GM18505 (cell line): ENCODE measurements around the gene CDYL2.

ENCODE experiments used
- ATAC-seq: cut with Tn5 transposase; IDR thresholded peaks from one replicate; pipeline ENCODE4 v1.9.1; 2021; ENCODE audit not compliant: unreplicated experiment
- POLR2A ChIP-seq: IDR thresholded peaks from 4 replicates; pipeline ENCODE4 v1.6.1; 2011; ENCODE audit warnings: borderline replicate concordance; ENCODE audit not compliant: insufficient read depth, insufficient read length; ENCODE audit errors: extremely low read depth

Gene CDYL2

DNA sequence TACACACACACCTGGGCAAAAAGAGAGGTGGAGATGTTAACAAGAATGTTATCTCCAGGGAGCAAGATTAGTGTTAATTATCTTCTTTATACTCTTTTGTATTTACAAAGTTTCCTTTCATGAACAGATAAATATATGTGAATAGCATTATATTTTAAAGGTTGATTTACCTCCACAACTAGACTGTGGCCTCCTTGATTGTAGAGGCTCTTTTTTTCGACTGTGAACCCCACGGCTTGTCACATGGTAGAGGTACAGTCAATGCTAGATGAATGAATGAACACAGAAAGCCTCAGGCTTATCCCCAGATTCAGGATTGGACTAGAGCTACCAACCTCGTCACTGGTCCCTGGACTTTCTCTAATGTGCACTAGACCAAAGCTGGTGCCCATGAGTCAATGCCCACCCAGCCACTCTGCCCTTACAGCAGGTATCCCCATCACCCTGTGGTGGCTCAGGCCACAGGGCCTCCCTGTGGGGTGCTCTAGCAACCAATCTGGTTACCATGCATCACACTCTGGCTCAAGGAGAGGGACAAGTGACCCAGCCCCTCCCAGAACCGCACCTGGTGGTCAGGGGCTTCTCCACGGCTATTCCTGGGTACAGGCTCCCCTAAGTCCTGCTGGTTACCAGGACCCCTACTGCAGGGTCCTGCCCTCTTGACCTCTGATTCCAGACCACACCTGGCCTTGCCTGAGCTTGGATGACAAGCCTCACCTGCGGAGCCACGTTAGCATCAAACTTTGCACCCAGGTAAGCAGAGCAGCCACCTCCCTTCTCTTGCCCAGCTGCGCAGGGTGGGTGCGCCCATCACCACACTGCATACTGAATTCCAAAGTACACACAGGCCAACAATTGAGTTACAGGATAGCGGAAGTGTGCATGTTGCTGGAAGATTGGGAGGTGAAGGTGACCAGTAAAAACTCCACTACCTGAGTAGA lies 101.0 kb downstream of the CDYL2 start:
- no peak for ATAC-seq
- TF ChIP-seq POLR2A = no peak

DNA sequence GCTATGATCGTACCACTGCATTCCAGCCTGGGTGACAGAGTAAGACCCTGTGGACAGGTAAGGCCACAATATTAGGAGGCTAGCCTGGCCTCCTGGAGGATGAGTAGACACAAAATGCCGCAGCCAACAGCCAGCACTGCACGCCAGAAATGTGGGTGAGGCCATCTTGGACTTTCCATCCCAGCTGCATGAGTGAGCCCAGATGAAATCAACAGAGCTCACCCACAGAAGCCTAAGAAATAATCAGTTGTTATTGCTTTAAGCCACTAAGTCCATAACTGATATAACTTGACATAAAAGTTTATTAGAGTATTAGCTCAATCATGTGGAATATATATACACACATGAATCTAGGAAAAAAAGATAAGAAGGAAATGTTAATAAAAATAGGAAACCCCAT lies 101.7 kb downstream of the CDYL2 start:
- no peak for TF ChIP-seq POLR2A
- ATAC-seq = no peak

DNA sequence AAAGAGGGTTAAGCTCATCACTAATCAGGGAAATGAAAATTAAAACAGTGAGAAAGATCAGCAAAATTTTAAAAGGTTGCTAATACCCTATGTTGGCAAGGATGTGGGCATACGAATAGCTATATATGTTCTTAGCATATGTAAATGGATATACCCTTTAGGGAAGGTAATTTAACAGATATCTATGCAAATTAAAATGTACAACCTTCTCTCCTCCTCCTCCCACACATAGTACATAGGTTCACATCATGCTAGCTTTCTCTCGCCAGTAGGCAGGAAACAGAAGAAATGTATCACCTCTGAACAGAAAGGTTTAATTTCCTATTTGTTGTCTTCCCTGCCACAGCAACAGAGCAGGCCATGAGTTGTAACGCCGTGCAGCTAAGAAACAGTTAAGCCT lies 103.8 kb downstream of the CDYL2 start:
- no peak for TF ChIP-seq POLR2A
- ATAC-seq = no peak

DNA sequence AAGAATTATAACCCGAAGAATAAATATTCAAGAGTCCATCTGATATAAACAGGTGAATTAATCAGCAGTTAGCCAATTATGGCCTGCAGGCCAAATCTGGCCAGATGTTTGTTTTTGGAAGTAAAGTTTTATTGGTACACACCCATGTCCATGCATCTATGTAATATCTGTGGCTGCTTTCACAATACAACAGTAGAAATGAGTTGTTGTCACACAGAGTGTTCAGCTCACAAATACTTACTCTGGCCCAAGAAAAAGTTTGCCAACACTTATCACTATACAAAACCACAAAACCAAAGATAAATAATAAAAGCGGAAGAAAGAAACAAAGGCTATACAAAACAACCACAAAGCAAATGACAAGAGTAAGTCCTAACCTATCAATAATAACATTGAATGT lies 109.4 kb downstream of the CDYL2 start:
- no peak for ATAC-seq
- TF ChIP-seq POLR2A = no peak

DNA sequence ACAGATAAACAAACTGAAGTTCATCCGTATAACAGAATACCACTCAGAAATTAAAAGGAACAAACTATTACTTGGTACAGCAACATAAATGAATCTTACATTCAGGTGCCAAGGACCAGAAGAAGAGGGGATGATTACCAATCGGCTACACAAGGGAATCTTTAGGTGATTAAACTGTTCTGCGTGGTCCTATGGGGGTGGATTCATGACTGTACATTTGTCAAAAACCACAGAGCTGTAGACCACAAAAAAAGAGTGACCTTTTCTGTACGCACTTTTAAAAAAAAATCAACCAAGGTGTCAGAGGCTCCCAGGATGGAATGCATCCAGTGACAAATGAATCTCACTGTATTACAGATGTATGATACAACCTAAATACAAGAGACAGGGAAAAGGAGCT lies 110.8 kb downstream of the CDYL2 start:
- no peak for TF ChIP-seq POLR2A
- ATAC-seq = no peak

DNA sequence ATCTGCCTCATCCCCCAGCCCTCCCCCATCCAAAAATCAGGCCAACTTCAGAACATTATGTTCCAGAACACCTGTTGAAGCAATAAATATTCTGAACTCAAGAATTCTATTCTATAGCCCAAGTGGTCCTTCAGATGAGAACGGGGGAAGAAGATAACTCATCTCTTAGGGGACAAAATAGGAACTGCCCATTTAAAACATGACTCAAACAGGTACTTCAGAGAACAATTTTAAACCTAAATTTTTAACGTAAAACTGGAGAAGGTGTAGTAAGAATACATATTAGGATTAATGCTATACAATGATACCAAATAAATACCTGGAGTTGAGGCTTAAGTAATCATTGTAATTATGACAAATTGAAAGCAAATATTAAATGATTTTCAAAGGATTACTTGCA lies 112.1 kb downstream of the CDYL2 start:
- ATAC-seq = no peak
- no peak for TF ChIP-seq POLR2A

DNA sequence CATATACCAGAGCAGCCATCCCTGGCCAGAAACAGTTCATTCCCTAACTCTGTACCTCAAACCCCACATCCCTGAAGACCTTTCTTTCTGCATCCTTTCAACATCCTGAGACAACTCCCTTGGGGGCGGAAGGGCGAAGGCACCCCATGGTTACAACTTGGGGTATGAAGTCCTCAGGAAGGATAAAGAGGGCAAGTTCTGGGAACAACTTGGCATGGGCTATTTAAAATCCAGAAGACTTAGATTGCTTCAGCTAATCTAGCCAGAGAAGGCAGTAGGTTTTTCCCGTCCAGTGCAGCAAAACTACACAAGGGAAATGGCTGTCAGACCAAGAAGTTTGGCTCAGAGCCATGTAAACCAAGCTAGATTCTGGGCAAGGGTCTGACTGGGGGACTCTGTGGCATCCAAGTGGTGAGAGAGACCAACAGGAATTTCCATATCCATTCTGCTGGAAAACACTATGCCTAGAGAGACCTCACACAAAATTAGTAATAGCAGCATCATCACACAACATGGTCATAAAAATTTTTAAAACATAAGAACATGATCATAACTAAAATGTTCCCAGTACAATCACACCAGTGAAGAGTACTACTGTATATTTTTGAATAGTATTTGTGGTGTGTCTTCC lies 113.2 kb downstream of the CDYL2 start:
- TF ChIP-seq POLR2A = no peak
- ATAC-seq = no peak

DNA sequence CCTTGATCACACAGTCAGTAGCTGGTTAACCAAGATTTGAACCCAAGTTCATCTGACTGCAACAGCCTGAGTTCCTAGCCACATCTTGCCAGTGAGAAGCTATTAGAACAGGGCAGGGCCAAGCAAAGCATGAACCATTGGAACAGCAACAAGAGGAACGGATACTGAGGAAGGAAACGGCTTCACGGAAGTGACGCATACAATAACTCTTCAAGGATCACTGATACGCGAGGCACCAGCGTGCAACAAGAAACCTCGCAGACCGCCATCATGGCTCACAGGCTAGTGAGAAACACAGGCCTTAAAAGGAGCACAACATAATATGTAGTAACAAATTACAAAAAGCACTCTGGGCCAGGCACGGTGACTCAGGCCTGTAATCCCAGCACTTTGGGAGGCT lies 114.9 kb downstream of the CDYL2 start:
- no peak for ATAC-seq
- TF ChIP-seq POLR2A = no peak

DNA sequence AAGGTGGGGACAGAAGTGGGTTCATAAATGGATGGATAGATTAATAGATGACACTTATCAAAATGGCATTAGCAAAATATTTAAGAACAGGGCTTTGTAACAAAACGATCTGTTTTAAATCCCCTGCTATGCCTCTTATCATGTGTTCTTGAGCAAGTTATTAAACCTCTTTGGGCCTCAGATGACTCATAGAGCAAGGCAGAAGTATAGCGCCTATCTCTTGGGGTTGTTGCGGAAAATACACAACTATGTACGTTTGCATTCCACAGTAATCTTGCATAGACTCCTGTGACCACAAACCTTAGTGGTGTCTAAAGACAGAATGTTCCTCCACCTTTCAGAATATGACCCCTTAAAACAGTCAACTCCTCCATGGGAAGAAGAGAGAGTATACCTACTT lies 116.8 kb downstream of the CDYL2 start:
- no peak for ATAC-seq
- TF ChIP-seq POLR2A = no peak

DNA sequence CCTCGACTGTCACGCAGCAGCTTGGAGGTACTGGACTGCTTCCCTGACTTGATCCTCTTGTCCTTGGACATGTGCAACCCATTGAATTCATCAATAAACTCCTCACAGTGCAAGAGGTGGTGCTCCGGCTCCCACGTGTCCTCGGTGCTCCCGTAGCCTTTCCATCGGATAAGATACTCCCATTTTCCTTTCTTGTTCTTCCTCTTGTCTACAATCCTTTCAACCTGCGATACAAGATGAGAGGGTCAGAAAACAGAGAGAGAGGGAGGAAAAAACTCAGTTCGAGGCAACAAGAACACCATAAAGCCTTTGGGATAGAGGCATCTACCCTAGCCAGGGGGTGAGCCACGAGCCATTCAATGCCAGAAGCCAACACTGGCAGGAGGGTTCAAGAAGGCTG lies 119.5 kb downstream of the CDYL2 start:
- ATAC-seq = no peak
- TF ChIP-seq POLR2A = no peak

DNA sequence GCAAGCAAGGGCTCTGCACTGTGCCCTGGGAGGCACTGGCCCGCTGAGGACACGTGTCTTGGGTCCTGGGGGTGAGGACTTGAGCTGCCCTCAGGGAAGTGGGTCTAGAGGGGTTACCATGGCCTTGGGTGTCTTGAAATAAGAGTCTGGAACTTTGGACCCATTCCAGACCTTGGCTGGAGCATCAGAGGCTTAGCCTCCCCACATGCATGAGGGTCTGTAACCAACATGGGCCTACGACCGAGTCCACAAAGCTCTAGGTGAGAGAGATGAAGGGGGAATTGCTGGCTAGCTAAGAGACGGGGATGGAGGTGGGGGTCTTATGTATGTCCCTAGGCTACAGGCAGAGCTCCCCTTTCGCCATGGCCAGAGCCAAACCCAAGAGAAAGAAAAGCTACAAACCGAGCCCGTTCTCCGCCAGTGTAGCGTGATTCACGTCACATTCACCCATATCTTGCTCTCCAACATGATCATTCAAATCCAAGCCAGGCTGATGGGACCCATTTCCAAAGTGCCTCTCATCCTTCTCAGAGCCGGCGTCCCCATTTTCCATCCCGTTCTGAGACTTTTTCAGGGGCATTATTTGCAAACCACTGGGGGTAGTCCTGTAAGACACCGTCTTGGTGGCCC lies 120.1 kb downstream of the CDYL2 start:
- no peak for TF ChIP-seq POLR2A
- no peak for ATAC-seq

DNA sequence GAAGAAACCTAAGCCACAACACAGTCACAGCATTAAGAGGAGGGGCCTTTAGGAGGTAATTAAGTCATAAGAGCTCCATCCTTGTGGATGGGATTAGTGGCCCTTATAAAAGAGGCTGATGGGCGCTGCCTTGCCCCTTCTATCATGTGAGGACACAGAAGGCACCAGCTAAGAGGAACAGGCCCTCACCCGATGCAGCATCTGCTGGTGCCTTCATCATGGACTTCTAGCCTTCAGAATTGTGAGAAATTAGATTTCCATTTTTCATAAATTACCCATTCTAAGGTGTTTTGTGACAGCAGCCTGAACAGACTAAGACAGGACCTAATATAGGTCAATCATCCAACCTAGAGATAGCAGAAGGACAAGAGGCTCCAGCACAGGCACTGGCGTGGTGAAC lies 120.8 kb downstream of the CDYL2 start:
- ATAC-seq = no peak
- TF ChIP-seq POLR2A = no peak

DNA sequence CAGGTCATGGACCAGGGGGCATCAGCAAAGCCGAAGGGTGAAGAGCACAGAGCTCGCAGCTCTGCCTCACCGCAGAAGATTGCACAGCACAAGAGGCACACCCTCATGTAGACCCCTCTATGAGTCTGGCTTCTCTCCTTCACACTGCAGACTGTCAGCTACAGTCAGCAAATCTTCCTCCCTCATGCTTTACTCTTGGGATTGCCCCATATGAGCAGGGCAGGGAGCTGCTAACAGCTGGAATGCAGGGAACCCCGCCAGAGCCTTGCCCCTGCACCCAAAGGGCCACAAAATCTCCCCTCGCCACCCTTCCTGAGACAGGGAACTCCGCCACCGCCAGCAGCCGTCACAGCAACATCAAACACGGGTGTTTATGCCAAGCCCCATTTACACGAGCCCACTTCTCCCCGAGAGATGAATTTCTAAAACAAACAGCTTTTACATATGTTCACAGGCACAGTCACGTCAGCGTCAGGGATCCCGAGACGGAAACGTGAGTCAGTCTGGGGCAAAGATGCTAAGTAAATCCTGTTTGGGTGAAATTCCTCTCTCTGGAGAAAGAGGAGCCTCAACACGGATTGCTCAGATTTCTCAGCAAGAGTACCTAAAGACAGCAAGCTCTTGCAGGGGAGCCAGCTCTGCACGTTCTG lies 121.9 kb downstream of the CDYL2 start:
- no peak for ATAC-seq

More for the DNA sequence above, 121.9 kb downstream of the CDYL2 start:
- TF ChIP-seq POLR2A = no peak
